Measurements from ENCODE around the gene SNF8.
A peak's percentile ranks its signal among the peaks of the same experiment; 100 is the strongest.

DNA sequence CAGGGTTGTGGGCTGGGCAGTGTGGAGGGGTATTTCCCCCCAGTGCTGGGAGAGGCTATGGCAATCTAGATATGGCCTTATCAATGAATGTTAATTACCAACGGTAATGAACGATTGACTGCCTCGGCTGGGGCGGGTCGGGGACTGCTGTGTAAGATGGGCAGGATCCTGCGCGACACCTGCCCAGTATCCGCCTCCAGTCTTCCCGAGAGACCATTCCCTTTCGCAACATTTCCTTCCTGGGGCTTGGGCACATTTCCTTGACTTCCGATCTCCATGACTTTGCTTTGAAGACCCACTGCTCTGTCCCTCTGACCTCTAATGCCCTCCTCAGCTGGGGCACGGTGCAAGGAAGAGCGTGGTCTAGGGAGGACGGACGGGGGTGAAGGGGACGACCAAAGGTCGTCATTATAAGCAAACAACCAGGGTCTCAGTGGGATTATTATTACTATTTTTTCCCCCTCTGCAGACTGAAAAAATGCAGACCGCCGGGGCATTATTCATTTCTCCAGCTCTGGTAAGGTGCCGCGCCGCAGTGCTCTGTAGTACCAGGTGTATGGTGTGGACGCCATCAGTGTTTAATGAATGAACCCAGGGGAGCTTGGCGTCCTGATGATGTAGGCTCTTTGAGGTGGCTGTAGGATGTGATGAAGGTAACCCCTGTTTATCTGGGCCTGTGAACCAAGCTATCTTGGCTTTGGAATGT is 51.5 kb downstream of the SNF8 start:
- no peak; the same call in 1 of the 2 replicates for TF ChIP-seq SP1 (CRISPR knock-in tag; IDR thresholded peaks at IDR 0.05)
- TF ChIP-seq, protein P1, sequence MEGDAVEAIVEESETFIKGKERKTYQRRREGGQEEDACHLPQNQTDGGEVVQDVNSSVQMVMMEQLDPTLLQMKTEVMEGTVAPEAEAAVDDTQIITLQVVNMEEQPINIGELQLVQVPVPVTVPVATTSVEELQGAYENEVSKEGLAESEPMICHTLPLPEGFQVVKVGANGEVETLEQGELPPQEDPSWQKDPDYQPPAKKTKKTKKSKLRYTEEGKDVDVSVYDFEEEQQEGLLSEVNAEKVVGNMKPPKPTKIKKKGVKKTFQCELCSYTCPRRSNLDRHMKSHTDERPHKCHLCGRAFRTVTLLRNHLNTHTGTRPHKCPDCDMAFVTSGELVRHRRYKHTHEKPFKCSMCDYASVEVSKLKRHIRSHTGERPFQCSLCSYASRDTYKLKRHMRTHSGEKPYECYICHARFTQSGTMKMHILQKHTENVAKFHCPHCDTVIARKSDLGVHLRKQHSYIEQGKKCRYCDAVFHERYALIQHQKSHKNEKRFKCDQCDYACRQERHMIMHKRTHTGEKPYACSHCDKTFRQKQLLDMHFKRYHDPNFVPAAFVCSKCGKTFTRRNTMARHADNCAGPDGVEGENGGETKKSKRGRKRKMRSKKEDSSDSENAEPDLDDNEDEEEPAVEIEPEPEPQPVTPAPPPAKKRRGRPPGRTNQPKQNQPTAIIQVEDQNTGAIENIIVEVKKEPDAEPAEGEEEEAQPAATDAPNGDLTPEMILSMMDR (IDR thresholded peaks at IDR 0.05 in 2 of 3, conservative IDR thresholded peaks at IDR 0.05 in 1 of 3; ENCODE audit: insufficient read depth in 2 of 3, low read depth in 1 of 3, low read length in 3 of 3): 0 out of 6 replicates have a peak, but pooled peaks of 1 of the 3 experiments have one; percentile 4
- TF ChIP-seq NFIC (IDR thresholded peaks at IDR 0.05): no peak; the same call in 1 of the 2 replicates
- no peak for TF ChIP-seq U2AF1 (optimal IDR thresholded peaks at IDR 0.05; ENCODE audit: low read depth, low read length)
- TF ChIP-seq CHD2 (IDR thresholded peaks at IDR 0.05; ENCODE audit: low read depth, low read length): no peak
- no peak for TF ChIP-seq ZC3H11A (IDR thresholded peaks at IDR 0.05; ENCODE audit: low read depth, low read length)
- no peak for TF ChIP-seq POLR2A (conservative IDR thresholded peaks at IDR 0.05)
- no peak for TF ChIP-seq NR1H2 (CRISPR knock-in tag; IDR thresholded peaks at IDR 0.05)
- TF ChIP-seq ZNF609 (CRISPR knock-in tag; IDR thresholded peaks at IDR 0.05; ENCODE audit: borderline replicate concordance): no peak
